ENCODE results near the gene ZNF81.

- TF ChIP-seq CTCF (IDR thresholded peaks at IDR 0.05): no peak
- no peak for TF ChIP-seq POLR2A (IDR thresholded peaks at IDR 0.05)
Observed at GRCh38 chrX:47863187-47863586, 26.5 kb downstream of the ZNF81 start.
